ENCODE measurements around the gene ADAP1. TPM values are rescaled to one million over a fixed set of nuclear protein-coding genes. Genes with fewer than 3 reads are reported as not detected.
"Not testable (repeated sequence)": the region's sequence is repeated elsewhere in the genome, so short reads cannot be mapped to it uniquely, and the experiment has no call there.

Gene ADAP1
- polyA plus RNA-seq, 1 donor, result 62.0 TPM

DNA sequence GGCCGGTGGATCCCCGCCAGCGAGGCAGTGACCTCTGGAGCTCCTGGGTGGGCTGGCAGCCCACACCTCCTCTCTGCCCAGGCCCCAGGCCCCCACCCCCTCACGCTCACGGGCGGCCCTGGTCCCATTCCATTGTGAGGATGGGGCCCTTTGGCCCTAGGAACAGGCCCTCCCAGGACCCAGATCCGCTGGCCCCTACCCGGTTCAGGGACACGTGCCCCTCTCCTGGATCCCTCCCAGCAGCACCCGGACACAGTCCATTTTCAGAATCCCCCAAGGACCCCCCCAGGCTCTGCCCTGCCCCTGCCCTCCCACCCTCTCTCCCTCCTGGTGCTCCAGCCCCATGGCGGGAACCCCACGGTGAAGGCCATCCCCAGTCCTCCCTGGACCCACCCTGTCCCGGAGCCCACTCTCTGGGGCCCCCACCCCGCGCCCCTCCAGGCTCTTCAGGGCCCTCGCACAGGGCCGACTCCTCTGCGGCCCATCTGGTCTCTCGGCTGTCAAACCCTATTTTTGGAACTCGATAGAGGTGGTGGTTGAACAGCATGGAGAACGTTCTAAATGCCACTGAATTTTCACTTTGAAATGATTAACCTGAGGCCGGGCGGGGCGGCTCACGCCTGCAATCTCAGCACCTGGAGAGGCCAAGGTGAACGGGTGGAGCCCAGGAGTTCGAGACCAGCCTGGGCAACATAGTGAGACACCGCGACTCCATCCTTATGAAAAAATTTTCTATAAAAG is 8.1 kb downstream of the ADAP1 start:
- WGBS (ENCODE audit: insufficient coverage, low lambda C conversion rate), result no CpG with 5 or more reads among the region's 29 CpGs
- DNase-seq, result peak in 1 of 2 donors; percentile 86
- peak overlapping the region; percentile 54 for H3K4me3 ChIP-seq (ENCODE audit: low read length)

DNA sequence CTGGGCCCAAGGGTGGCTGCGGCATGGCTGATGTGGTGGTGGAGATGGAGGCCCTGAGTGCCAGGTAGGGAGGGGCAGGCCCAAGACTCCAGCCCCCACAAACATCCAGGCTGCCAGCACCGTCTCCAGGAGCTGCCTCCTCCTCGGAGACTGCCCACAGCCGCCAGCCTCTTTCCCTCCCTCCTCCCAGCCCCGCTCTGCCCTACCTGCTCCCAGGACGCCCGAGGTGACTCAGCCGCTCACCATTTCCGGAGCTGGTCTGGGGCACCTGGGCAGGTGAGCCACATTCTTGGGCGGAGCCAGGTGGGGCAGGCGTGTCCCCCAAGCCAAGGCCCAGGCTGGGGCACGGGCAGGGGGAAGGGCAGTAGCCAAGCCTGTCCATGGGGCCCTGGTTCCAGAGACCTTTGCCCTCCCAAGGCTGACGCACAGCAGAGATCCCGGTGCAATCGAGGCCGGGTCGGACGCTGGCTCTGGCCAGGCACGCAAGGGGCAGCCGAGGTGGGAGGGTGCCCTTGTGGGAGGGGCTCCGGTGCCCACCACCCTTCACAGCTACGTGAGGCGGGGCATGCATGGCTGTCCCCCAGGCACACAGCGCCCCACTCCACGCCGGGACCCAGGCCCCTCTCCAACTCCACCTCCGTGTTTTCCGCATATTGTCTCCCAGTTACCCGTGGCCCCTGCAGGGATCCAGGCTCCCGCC is 8.8 kb downstream of the ADAP1 start:
- WGBS (ENCODE audit: insufficient coverage, low lambda C conversion rate), result no CpG with 5 or more reads among the region's 30 CpGs
- no peaks in the 10 kb centered on the region for H3K27me3 ChIP-seq (ENCODE audit: control insufficient read depth, insufficient read depth, low read length)
- H3K36me3 ChIP-seq (ENCODE audit: control insufficient read depth, insufficient read depth, low read length), result peaks cover 8% of the 10 kb centered on the region
- peaks cover 36% of the 10 kb centered on the region for H3K4me1 ChIP-seq (ENCODE audit: control insufficient read depth, insufficient read depth, low read length)
- peak; percentile 97 to 99 for DNase-seq
- peaks cover 4% of the 10 kb centered on the region for H3K9me3 ChIP-seq (ENCODE audit: control insufficient read depth, low read depth, low read length)
- peak overlapping the region; percentile 95 for H3K27ac ChIP-seq (ENCODE audit: low read length)
- peak overlapping the region; percentile 54 for H3K4me3 ChIP-seq (ENCODE audit: low read length)

More for the DNA sequence above, 8.1 kb downstream of the ADAP1 start:
- no peaks in the 10 kb centered on the region for H3K27me3 ChIP-seq (ENCODE audit: control insufficient read depth, insufficient read depth, low read length)
- peaks cover 36% of the 10 kb centered on the region for H3K4me1 ChIP-seq (ENCODE audit: control insufficient read depth, insufficient read depth, low read length)
- peaks cover 4% of the 10 kb centered on the region for H3K9me3 ChIP-seq (ENCODE audit: control insufficient read depth, low read depth, low read length)
- H3K27ac ChIP-seq (ENCODE audit: low read length), result peak overlapping the region; percentile 95
- peaks cover 8% of the 10 kb centered on the region for H3K36me3 ChIP-seq (ENCODE audit: control insufficient read depth, insufficient read depth, low read length)

DNA sequence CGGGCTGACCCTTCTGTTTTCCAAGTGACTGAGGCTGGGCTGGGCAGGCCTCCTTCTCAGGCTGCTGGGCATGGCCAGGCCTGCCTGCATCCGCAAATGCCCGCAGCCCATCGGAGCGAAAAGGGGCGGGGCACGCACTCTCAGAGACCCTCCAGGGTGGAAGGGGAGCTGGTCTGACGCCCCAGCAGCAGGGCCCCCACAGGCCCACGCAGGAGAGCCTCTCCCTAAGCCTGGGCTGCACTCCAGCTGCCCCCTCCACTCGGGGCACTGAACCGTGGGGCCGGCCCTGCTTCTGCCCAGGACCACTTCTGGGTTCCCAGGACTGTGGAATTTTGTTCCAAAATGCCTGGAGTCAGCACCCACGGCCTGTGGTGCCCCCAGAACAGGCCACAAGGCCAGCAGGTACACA is 9.3 kb downstream of the ADAP1 start:
- Histone ChIP-seq H3K4me3 (ENCODE audit: low read length) (peak overlapping the region; percentile 54), H3K27me3 (ENCODE audit: control insufficient read depth, insufficient read depth, low read length) (no peaks in the 10 kb centered on the region), H3K27ac (ENCODE audit: low read length) (peak overlapping the region; percentile 95), H3K36me3 (ENCODE audit: control insufficient read depth, insufficient read depth, low read length) (peaks cover 8% of the 10 kb centered on the region), H3K9me3 (ENCODE audit: control insufficient read depth, low read depth, low read length) (peaks cover 4% of the 10 kb centered on the region), H3K4me1 (ENCODE audit: control insufficient read depth, insufficient read depth, low read length) (peaks cover 36% of the 10 kb centered on the region)
- WGBS (ENCODE audit: insufficient coverage, low lambda C conversion rate), result no CpG with 5 or more reads among the region's 13 CpGs
- DNase-seq, result no peak

DNA sequence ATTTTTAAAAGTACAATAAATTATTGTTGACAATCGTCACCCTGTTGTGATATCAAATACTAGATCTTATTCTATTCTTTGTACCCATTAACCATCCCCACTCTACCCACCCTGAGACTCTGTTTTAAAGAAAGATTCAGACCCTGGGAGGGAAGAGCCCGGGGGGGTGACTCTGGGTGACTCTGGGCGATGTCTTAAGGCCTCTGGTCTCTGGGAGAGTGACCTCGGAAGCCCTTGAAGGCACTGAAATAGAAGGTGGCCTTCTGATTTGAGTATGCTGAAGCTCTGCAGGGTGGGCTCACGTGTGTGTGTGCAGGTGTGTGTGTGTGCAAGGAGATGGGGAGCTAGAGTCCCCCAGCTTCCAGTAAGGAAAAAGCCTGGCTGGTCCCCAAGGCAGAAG is 9.7 kb downstream of the ADAP1 start:
- peaks cover 4% of the 10 kb centered on the region for H3K9me3 ChIP-seq (ENCODE audit: control insufficient read depth, low read depth, low read length)
- no peaks in the 10 kb centered on the region for H3K27me3 ChIP-seq (ENCODE audit: control insufficient read depth, insufficient read depth, low read length)
- H3K27ac ChIP-seq (ENCODE audit: low read length), result peak overlapping the region; percentile 95
- WGBS (ENCODE audit: insufficient coverage, low lambda C conversion rate), result no CpG with 5 or more reads among the region's 5 CpGs
- H3K4me3 ChIP-seq (ENCODE audit: low read length), result peak overlapping the region; percentile 54
- H3K36me3 ChIP-seq (ENCODE audit: control insufficient read depth, insufficient read depth, low read length), result peaks cover 8% of the 10 kb centered on the region
- DNase-seq, result peak in 1 of 2 donors; percentile 35
- H3K4me1 ChIP-seq (ENCODE audit: control insufficient read depth, insufficient read depth, low read length), result peaks cover 36% of the 10 kb centered on the region

DNA sequence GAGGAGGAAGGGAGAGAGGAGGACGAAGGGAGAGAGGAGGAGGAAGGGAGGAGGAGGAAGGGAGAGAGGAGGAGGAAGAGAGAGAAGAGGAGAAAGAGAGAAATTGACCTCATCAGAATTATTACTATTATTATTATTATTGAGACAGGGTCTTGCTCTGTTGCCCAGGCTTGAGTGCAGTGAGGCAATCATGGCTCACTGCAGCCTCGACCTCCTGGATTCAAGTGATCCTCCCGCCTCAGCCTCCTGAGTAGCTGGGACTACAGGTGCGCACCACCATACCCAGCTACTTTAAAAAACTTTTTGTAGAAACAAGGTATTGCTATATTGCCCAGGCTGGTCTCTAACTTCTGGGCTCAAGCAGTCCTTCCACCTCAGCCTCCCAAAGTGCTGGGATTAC is 10.7 kb downstream of the ADAP1 start:
- not testable (repeated sequence) for H3K4me3 ChIP-seq (ENCODE audit: low read length); DNase-seq
- WGBS (ENCODE audit: insufficient coverage, low lambda C conversion rate), result no CpG with 5 or more reads among the region's 4 CpGs

DNA sequence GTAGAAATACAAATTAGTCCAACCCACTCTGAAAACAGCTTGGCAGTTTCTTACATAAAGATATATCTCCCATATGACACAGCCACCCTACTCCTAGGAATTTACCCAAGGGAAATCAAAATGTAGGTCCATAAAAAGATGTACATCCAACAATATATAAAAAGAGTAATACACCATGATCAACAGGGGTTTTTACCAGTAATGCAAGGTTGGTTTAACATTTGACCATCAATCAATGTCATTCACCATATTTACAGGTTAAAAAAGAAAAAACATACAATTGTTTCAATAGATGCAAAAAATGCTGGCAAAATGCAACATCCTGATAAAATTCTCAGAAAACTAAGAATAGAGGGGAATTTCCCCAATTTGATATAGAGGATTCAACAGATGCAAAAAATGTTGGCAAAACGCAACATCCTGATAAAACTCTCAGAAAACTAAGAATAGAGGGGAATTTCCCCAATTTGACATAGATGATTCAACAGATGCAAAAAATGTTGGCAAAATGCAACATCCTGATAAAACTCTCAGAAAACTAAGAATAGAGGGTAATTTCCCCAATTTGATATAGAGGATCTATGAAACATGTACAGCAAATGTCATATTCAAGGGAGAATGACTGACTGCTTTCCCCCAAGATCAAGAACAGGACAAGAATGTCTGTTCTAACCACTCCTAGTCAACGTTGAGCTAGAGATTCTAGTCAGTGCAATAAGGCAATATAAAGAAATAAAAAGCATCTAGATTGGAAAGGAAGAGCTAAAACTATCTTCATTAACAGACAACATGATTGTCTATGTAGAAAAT is 13.7 kb downstream of the ADAP1 start:
- H3K27me3 ChIP-seq (ENCODE audit: control insufficient read depth, insufficient read depth, low read length), result no peaks in the 10 kb centered on the region
- H3K4me3 ChIP-seq (ENCODE audit: low read length), result no peak overlapping the region
- H3K9me3 ChIP-seq (ENCODE audit: control insufficient read depth, low read depth, low read length), result peaks cover 4% of the 10 kb centered on the region
- DNase-seq, result no peak
- H3K4me1 ChIP-seq (ENCODE audit: control insufficient read depth, insufficient read depth, low read length), result peaks cover 13% of the 10 kb centered on the region
- 80% methylated on average over 1 of the region's 2 CpGs for WGBS (ENCODE audit: insufficient coverage, low lambda C conversion rate)
- no peak overlapping the region for H3K27ac ChIP-seq (ENCODE audit: low read length)
- H3K36me3 ChIP-seq (ENCODE audit: control insufficient read depth, insufficient read depth, low read length), result peaks cover 15% of the 10 kb centered on the region

More for the DNA sequence above, 10.7 kb downstream of the ADAP1 start:
- not testable (repeated sequence) for H3K27ac ChIP-seq (ENCODE audit: low read length); H3K9me3 ChIP-seq (ENCODE audit: control insufficient read depth, low read depth, low read length); H3K27me3 ChIP-seq (ENCODE audit: control insufficient read depth, insufficient read depth, low read length); H3K36me3 ChIP-seq (ENCODE audit: control insufficient read depth, insufficient read depth, low read length)
- peaks cover 33% of the 10 kb centered on the region for H3K4me1 ChIP-seq (ENCODE audit: control insufficient read depth, insufficient read depth, low read length)

DNA sequence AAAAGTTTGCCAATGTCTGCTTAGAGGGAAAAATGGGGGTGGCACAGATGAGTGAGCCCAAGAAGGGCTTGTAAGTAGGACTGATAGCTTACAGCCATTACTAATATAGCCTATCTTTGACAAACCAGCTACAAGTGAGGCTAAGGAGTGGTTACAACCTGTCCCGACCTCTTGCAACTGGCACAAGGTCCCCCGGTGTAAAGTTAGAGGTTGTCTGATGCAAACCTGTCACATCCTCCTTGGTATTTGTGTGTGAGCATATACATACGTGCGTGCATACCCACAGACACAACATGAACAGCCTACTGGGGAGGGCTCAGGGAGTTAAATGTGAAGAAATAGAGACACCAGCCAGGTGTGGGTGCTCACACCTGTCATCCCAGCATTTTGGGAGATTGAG is 14.6 kb downstream of the ADAP1 start:
- no CpG with 5 or more reads among the region's 4 CpGs for WGBS (ENCODE audit: insufficient coverage, low lambda C conversion rate)
- H3K4me1 ChIP-seq (ENCODE audit: control insufficient read depth, insufficient read depth, low read length), result peaks cover 6% of the 10 kb centered on the region
- H3K27ac ChIP-seq (ENCODE audit: low read length), result no peak overlapping the region
- H3K9me3 ChIP-seq (ENCODE audit: control insufficient read depth, low read depth, low read length), result peaks cover 4% of the 10 kb centered on the region
- no peak for DNase-seq
- H3K4me3 ChIP-seq (ENCODE audit: low read length), result no peak overlapping the region
- H3K27me3 ChIP-seq (ENCODE audit: control insufficient read depth, insufficient read depth, low read length), result no peaks in the 10 kb centered on the region
- peaks cover 24% of the 10 kb centered on the region for H3K36me3 ChIP-seq (ENCODE audit: control insufficient read depth, insufficient read depth, low read length)

DNA sequence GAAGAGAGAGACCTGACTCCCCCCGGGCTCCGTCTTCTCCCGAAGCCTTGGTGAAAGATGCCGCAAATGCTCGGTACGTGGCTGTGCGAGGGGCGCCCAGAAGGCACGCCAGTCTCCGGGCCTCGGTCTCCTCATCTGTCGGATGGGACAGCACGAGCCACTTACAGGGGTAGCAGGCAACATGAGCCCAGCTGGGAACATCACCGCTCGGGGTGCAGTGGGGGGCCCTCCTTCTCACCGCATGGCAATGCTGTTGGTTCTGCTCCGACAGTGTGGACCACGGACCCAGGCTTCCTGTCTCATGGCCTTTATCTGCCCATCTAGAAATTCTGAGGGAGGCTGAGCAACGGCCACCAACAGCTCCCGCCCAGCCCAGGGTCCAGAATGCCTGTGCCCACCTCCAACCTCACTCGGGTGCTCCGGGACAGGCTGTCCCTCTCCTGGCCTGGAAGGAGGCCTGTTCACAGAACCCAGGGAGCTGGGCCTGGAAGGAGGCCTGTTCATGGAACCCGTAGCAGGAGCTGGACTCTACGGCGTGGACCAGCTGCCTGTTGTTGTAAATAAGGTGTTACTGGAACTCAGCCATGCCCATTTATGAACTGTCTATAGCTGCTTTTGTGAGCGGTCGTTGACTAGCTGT is 15.8 kb downstream of the ADAP1 start:
- Histone ChIP-seq H3K9me3 (ENCODE audit: control insufficient read depth, low read depth, low read length) (peaks cover 4% of the 10 kb centered on the region), H3K4me3 (ENCODE audit: low read length) (no peak overlapping the region), H3K4me1 (ENCODE audit: control insufficient read depth, insufficient read depth, low read length) (no peaks in the 10 kb centered on the region), H3K27ac (ENCODE audit: low read length) (no peak overlapping the region), H3K36me3 (ENCODE audit: control insufficient read depth, insufficient read depth, low read length) (peaks cover 29% of the 10 kb centered on the region), H3K27me3 (ENCODE audit: control insufficient read depth, insufficient read depth, low read length) (no peaks in the 10 kb centered on the region)
- no CpG with 5 or more reads among the region's 27 CpGs for WGBS (ENCODE audit: insufficient coverage, low lambda C conversion rate)
- no peak for DNase-seq

DNA sequence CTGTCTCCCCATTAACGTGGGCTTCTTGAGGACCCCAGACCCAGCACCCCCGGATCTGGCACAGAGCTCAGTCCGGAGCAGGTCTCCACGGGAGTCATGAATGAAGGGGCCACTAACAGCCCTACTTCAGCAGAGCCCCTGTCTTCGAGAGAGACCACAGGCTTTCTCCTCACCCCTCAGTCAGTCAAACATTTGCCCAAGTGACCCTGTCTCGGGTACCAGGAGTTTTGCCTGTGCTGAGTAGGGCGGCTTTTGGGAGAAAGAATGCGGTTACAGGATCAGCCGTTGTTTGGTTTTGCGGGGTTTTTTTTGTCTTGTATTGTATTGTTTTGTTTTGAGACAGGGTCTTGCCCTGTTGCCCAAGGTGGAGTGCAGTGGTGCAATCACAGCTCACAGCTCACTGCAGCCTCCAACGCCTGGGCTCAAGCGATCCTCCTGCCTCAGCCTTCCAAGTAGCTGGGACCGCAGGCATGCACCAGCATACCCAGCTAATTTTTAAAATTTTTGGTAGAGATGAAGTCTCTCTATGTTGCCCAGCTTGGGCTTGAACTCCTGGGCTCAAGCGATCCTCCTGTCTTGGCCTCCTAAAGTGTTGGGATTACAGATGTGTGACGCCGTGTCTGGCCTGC is 16.5 kb downstream of the ADAP1 start:
- Histone ChIP-seq H3K27me3 (ENCODE audit: control insufficient read depth, insufficient read depth, low read length) (no peaks in the 10 kb centered on the region), H3K9me3 (ENCODE audit: control insufficient read depth, low read depth, low read length) (peaks cover 4% of the 10 kb centered on the region), H3K4me3 (ENCODE audit: low read length) (no peak overlapping the region), H3K27ac (ENCODE audit: low read length) (no peak overlapping the region), H3K4me1 (ENCODE audit: control insufficient read depth, insufficient read depth, low read length) (no peaks in the 10 kb centered on the region), H3K36me3 (ENCODE audit: control insufficient read depth, insufficient read depth, low read length) (peaks cover 31% of the 10 kb centered on the region)
- WGBS (ENCODE audit: insufficient coverage, low lambda C conversion rate), result no CpG with 5 or more reads among the region's 16 CpGs
- no peak for DNase-seq

Measured in large intestine (tissue), 3 donors.